ENCODE results near the gene C1QTNF8.

The C1QTNF8 gene

DNA sequence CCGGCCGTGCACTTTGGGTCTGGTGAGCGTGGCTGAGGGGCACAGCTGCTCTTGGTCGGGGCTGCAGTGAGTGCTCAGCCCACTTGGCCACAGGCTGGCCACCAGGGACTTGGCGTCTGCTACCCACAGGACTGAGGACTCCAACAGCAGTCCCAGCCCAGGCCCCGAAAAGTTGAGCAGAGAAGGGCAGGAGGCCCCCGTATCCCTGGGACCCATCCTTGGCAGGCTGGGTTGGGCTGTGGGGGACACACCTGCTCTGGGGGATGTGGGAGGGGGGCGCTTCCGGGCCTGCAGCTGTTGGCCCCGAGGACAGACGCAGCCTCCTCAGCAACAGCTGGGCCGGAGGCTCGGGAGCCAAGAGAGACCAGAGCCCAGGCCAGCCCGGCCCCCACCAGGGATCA is 42.9 kb downstream of the C1QTNF8 start:
- intact Hi-C loops (cut with micrococcal nuclease), result no loop called here
- Mint-ChIP-seq H3K4me3 (no peak overlapping the region), H3K27me3 (peaks cover 16% of the 10 kb centered on the region), H3K36me3 (ENCODE audit: low read depth) (no peaks in the 10 kb centered on the region), H3K9me3 (no peaks in the 10 kb centered on the region), H3K27ac (no peak overlapping the region), H3K4me1 (ENCODE audit: low read depth) (no peaks in the 10 kb centered on the region)

DNA sequence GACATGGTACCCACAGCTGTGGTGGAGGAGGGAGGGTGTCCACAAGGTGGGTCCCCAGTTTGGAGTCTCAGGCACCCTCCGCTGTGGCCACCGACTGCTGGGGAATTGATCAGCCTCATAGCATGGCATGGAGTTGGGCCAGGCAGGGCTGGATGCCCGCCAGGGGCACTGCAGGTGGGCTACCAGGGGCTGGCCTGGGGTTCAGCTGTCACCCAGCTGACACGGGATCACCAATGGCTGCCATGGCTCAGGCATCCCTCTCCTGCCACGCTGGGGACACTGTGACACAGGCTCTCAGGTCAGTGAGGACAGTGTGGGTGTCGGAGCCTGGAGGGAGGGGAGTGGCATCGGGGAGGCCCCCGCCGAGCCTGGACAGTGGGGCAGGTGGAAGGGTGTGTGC is 43.3 kb downstream of the C1QTNF8 start:
- H3K27me3 Mint-ChIP-seq, result peaks cover 19% of the 10 kb centered on the region

DNA sequence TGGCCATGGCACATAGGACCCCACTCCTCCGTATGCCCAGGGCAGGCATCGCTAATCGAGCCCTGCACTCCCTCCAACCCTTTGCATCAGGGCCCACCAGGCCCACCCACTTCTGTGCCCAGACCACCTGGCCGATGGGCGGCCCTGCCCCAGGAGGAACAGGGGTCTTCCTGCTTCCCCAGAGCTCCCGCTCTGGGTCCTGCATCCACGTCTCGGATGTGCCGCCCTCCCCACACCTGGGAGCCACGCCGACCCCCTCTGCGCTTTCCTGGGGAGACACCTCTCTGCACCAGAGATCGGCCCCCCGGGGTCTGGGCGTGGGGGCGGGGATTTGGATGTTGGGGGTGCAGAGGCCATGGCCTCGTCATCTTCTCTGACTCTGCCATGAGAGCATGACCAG is 44.6 kb downstream of the C1QTNF8 start:
- intact Hi-C loops (cut with micrococcal nuclease), result no loop called here
- no peaks in the 10 kb centered on the region for H3K36me3 Mint-ChIP-seq (ENCODE audit: low read depth)
- H3K27ac Mint-ChIP-seq, result no peak overlapping the region
- peaks cover 19% of the 10 kb centered on the region for H3K27me3 Mint-ChIP-seq
- H3K9me3 Mint-ChIP-seq, result no peaks in the 10 kb centered on the region
- no peaks in the 10 kb centered on the region for H3K4me1 Mint-ChIP-seq (ENCODE audit: low read depth)
- H3K4me3 Mint-ChIP-seq, result no peak overlapping the region

More for the DNA sequence above, 43.3 kb downstream of the C1QTNF8 start:
- no peak overlapping the region for H3K27ac Mint-ChIP-seq
- H3K4me1 Mint-ChIP-seq (ENCODE audit: low read depth), result no peaks in the 10 kb centered on the region
- intact Hi-C loops (cut with micrococcal nuclease), result no loop called here
- no peak overlapping the region for H3K4me3 Mint-ChIP-seq
- no peaks in the 10 kb centered on the region for H3K9me3 Mint-ChIP-seq
- no peaks in the 10 kb centered on the region for H3K36me3 Mint-ChIP-seq (ENCODE audit: low read depth)

DNA sequence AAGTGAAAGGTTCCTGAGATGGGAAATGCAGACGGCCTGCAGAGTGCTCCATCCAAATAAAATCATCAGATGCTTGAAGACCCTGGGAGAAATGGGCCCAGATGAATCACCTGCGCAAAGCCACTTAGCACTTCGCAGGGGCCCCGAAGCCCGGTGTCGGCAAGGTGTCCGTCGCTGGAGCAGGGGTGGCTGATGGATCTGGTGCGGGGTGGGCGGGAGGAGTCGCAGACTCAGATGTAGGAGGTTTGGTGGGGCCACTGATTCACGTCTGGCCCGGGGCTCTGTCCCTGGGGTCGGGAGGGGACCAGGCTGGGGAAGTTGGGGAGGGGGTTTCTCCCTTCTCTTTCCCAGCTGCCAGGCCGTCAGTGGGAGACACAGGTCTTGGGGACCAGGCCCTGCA is 45.1 kb downstream of the C1QTNF8 start:
- H3K27ac Mint-ChIP-seq, result no peak overlapping the region
- no peak overlapping the region for H3K4me3 Mint-ChIP-seq
- H3K4me1 Mint-ChIP-seq (ENCODE audit: low read depth), result no peaks in the 10 kb centered on the region
- H3K36me3 Mint-ChIP-seq (ENCODE audit: low read depth), result no peaks in the 10 kb centered on the region
- intact Hi-C loops (cut with micrococcal nuclease), result no loop called here
- no peaks in the 10 kb centered on the region for H3K9me3 Mint-ChIP-seq
- H3K27me3 Mint-ChIP-seq, result peaks cover 19% of the 10 kb centered on the region

- H3K4me1 Mint-ChIP-seq (ENCODE audit: low read depth), result no peaks in the 10 kb centered on the region
- H3K36me3 Mint-ChIP-seq (ENCODE audit: low read depth), result no peaks in the 10 kb centered on the region
- peaks cover 17% of the 10 kb centered on the region for H3K27me3 Mint-ChIP-seq
- no peak overlapping the region for H3K4me3 Mint-ChIP-seq
- no peak overlapping the region for H3K27ac Mint-ChIP-seq
- intact Hi-C loops (cut with micrococcal nuclease), result no loop called here
- H3K9me3 Mint-ChIP-seq, result no peaks in the 10 kb centered on the region
Measured at GRCh38 chr16:1050516-1050915, 45.5 kb downstream of the C1QTNF8 start.

GRCh38 chr16:1049976-1050247 is 46.1 kb downstream of the C1QTNF8 start:
- Mint-ChIP-seq H3K27ac (no peak overlapping the region), H3K4me3 (no peak overlapping the region), H3K4me1 (ENCODE audit: low read depth) (no peaks in the 10 kb centered on the region), H3K27me3 (peaks cover 12% of the 10 kb centered on the region), H3K9me3 (no peaks in the 10 kb centered on the region), H3K36me3 (ENCODE audit: low read depth) (no peaks in the 10 kb centered on the region)
- intact Hi-C loops (cut with micrococcal nuclease), result no loop called here

DNA sequence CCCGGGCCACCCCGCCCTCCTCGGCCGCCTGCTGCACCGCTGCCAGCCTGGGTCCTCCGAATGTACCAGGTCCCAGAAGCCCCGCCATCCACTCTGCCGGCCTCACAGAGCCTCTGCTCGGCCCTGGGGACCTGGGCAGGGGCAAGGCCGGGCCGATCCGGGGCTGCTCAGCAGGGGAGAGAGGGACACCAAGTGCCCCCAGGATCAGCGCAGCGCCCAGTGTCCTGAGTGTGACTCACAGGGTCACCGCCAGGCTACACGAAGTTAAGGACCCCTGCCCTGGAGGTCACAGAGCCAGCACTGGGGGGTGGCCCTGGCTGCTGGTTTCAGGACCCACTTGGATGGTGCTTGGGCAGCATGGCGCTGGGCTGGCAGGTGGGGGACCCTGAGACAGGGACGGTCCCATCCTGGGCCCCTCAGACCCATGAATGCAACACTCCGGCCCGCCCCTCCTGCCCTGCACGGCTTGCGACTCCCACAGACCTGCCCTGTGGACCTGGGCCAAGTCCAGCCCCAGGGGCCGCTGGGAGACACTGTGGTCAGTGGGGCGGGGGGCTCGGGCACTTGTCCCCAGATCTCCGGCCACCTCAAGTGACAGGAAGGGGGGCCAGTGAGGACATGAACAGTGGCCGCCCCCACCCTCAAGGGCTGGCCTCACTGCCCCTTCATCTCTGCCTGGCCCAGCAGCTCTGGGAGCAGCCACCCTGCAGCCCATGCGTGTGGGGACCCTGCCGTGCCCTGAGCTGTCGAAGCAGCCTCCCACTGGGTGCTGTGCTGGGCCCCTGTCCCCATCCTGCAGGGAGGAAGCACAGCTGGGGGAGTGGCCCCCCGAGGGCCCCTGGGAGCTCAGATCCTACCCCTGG is 46.7 kb downstream of the C1QTNF8 start:
- Mint-ChIP-seq H3K27ac (no peak overlapping the region), H3K4me3 (no peak overlapping the region)

GRCh38 chr16:1048442-1049112 is 47.5 kb downstream of the C1QTNF8 start:
- no peak overlapping the region for H3K4me3 Mint-ChIP-seq
- peaks cover 10% of the 10 kb centered on the region for H3K27me3 Mint-ChIP-seq
- H3K36me3 Mint-ChIP-seq (ENCODE audit: low read depth), result no peaks in the 10 kb centered on the region
- intact Hi-C loops (cut with micrococcal nuclease), result no loop called here
- H3K4me1 Mint-ChIP-seq (ENCODE audit: low read depth), result no peaks in the 10 kb centered on the region
- no peak overlapping the region for H3K27ac Mint-ChIP-seq
- H3K9me3 Mint-ChIP-seq, result no peaks in the 10 kb centered on the region

More for the DNA sequence above, 46.7 kb downstream of the C1QTNF8 start:
- Mint-ChIP-seq H3K9me3 (no peaks in the 10 kb centered on the region), H3K4me1 (ENCODE audit: low read depth) (no peaks in the 10 kb centered on the region), H3K27me3 (peaks cover 10% of the 10 kb centered on the region), H3K36me3 (ENCODE audit: low read depth) (no peaks in the 10 kb centered on the region)
- intact Hi-C loops (cut with micrococcal nuclease), result no loop called here

- Mint-ChIP-seq H3K27ac (no peak overlapping the region), H3K4me1 (ENCODE audit: low read depth) (no peaks in the 10 kb centered on the region)
- intact Hi-C loops (cut with micrococcal nuclease), result no loop called here
Measured at GRCh38 chr16:1047801-1048200, 48.2 kb downstream of the C1QTNF8 start.

GRCh38 chr16:1047123-1047522 is 48.9 kb downstream of the C1QTNF8 start:
- H3K9me3 Mint-ChIP-seq, result peaks cover 6% of the 10 kb centered on the region
- intact Hi-C loops (cut with micrococcal nuclease), result no loop called here
- no peaks in the 10 kb centered on the region for H3K36me3 Mint-ChIP-seq (ENCODE audit: low read depth)
- H3K4me1 Mint-ChIP-seq (ENCODE audit: low read depth), result no peaks in the 10 kb centered on the region
- H3K27ac Mint-ChIP-seq, result no peak overlapping the region
- H3K4me3 Mint-ChIP-seq, result no peak overlapping the region
- peaks cover 10% of the 10 kb centered on the region for H3K27me3 Mint-ChIP-seq

More at GRCh38 chr16:1047801-1048200, 48.2 kb downstream of the C1QTNF8 start:
- Mint-ChIP-seq H3K27me3 (peaks cover 10% of the 10 kb centered on the region), H3K36me3 (ENCODE audit: low read depth) (no peaks in the 10 kb centered on the region), H3K4me3 (no peak overlapping the region), H3K9me3 (no peaks in the 10 kb centered on the region)

DNA sequence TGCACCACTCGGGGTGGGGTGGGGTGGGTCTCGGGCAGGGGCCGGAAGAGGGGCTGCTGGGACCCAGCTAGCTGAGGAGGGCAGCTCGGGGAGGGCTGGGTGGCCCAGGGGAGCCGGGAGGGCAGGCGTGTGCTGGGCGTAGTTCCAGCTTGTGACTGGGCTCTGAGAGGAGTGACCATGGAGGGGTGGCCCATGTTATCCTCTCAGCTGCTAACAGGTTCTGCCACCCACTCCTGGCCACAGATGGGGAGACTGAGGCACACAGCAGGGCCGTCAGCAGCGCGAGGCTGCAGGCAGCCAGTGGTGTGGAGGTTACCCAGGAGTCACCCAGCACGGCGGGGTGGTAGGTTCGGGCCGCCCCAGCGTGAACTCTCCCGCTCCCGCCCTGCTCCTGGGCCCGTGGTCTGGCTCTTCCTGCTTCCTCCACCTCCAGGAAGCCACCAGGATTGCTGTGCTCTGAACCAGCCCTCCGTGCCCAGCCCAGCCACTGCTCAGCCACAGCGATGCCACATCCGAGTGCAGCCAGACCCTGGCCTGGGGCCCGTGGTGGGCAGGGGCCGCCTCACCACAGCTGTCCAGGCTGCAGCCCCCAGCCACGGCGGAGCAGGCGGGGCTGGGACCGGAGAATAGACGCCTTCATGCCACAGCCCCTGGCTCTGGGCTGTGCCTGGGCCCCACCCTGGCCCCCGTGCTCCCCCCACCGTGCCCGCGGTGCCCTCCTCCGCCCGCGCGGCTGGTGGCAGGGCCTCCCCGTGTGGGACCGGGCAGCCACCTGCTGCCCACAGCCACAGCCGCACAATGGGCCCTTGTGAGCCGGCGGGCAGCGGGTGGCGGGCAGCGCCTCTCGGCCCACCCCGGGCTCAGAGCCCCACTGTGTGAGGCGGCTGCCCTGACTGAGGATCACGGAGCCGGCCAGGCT is 49.8 kb downstream of the C1QTNF8 start:
- Mint-ChIP-seq H3K4me3 (no peak overlapping the region), H3K4me1 (ENCODE audit: low read depth) (no peaks in the 10 kb centered on the region), H3K27me3 (peaks cover 10% of the 10 kb centered on the region)

GRCh38 chr16:1045310-1045992 is 50.6 kb downstream of the C1QTNF8 start:
- Mint-ChIP-seq H3K36me3 (ENCODE audit: low read depth) (no peaks in the 10 kb centered on the region), H3K27ac (no peak overlapping the region), H3K27me3 (peaks cover 10% of the 10 kb centered on the region), H3K9me3 (peaks cover 11% of the 10 kb centered on the region), H3K4me3 (no peak overlapping the region), H3K4me1 (ENCODE audit: low read depth) (no peaks in the 10 kb centered on the region)
- intact Hi-C loops (cut with micrococcal nuclease), result no loop called here

More for the DNA sequence above, 49.8 kb downstream of the C1QTNF8 start:
- no peak overlapping the region for H3K27ac Mint-ChIP-seq
- intact Hi-C loops (cut with micrococcal nuclease), result no loop called here
- no peaks in the 10 kb centered on the region for H3K36me3 Mint-ChIP-seq (ENCODE audit: low read depth)
- H3K9me3 Mint-ChIP-seq, result peaks cover 11% of the 10 kb centered on the region

- Mint-ChIP-seq H3K9me3 (peaks cover 11% of the 10 kb centered on the region), H3K4me1 (ENCODE audit: low read depth) (no peaks in the 10 kb centered on the region), H3K4me3 (no peak overlapping the region), H3K27ac (no peak overlapping the region), H3K36me3 (ENCODE audit: low read depth) (no peaks in the 10 kb centered on the region), H3K27me3 (peaks cover 10% of the 10 kb centered on the region)
- intact Hi-C loops (cut with micrococcal nuclease), result no loop called here
Measured at GRCh38 chr16:1044460-1045309, 51.4 kb downstream of the C1QTNF8 start.

All from dendritic cell treated with granulocyte-macrophage colony-stimulating factor and Interleukin-4, amounts not matched to agents 40 ng/mL and 50 ng/mL, for 4 days (primary cell).